SU-DHL-6 (cell line): ENCODE data around the gene NME8.

Source experiments
- H2AFZ ChIP-seq: fragments of 200-600 bp; sonication (generic); 2 replicates; pipeline ENCODE4 v1.6.1; 2014; ENCODE audit warnings: low read depth, mild to moderate bottlenecking, moderate library complexity, mixed read lengths, antibody characterized with exemption, low read length; ENCODE audit not compliant: severe bottlenecking
- H3F3A ChIP-seq: fragments of 200-600 bp; shearing (Covaris generic); 2 replicates; pipeline ENCODE4 v1.6.0; 2016; ENCODE audit warnings: antibody characterized with exemption, mild to moderate bottlenecking; ENCODE audit not compliant: insufficient read depth
- H3K27ac ChIP-seq: fragments of 200-600 bp; sonication (generic); 2 replicates; pipeline ENCODE4 v1.5.1; 2016; ENCODE audit warnings: low read depth, mild to moderate bottlenecking, low read length, moderate library complexity, mixed read lengths
- H3K27me3 ChIP-seq: fragments of 200-600 bp; sonication (generic), shearing (Covaris generic); 2 replicates; pipeline ENCODE4 v1.6.0; 2014; ENCODE audit warnings: mild to moderate bottlenecking, low read length
- H3K36me3 ChIP-seq: fragments of 200-600 bp; sonication (generic); 2 replicates; pipeline ENCODE4 v1.6.1; 2014; ENCODE audit warnings: mild to moderate bottlenecking, low read length, mixed read lengths
- H3K4me2 ChIP-seq: fragments of 300-600, 200-600 bp; shearing (Covaris generic), sonication (generic); 2 replicates; pipeline ENCODE4 v1.6.0; 2014; ENCODE audit warnings: low read length, low read depth, mild to moderate bottlenecking; ENCODE audit not compliant: poor library complexity, severe bottlenecking
- H3K4me3 ChIP-seq: fragments of 200-600 bp; sonication (generic); 2 replicates; pipeline ENCODE4 v1.5.1; 2014; ENCODE audit warnings: antibody characterized with exemption, low read length, mild to moderate bottlenecking, mixed read lengths; ENCODE audit not compliant: insufficient read depth, poor library complexity, severe bottlenecking
- H3K79me2 ChIP-seq: fragments of 200-600 bp; sonication (generic); 2 replicates; pipeline ENCODE4 v1.6.1; 2014; ENCODE audit warnings: mild to moderate bottlenecking, low read length, moderate library complexity; ENCODE audit not compliant: insufficient read depth
- H3K9ac ChIP-seq: fragments of 200-600 bp; sonication (generic); 2 replicates; pipeline ENCODE4 v1.7.0; 2014; ENCODE audit warnings: mild to moderate bottlenecking, low read length
- H3K9me2 ChIP-seq: fragments of 200-600 bp; sonication (generic); replicated peaks from 2 replicates; pipeline ENCODE4 v1.6.1; 2014; ENCODE audit warnings: low read length; ENCODE audit not compliant: insufficient read depth
- H3K9me3 ChIP-seq: fragments of 200-600 bp; sonication (generic); 2 replicates; pipeline ENCODE4 v1.6.1; 2014; ENCODE audit warnings: low read length, mixed read lengths; ENCODE audit not compliant: insufficient read depth
- H4K20me1 ChIP-seq: fragments of 200-600 bp; sonication (generic); 2 replicates; pipeline ENCODE4 v1.6.1; 2014; ENCODE audit warnings: low read depth, mild to moderate bottlenecking, antibody characterized with exemption, low read length, moderate library complexity, mixed read lengths
- EZH2phosphoT487 ChIP-seq: fragments of 200-600 bp; sonication (generic), shearing (Covaris generic); conservative IDR thresholded peaks from 2 replicates; pipeline ENCODE4 v1.6.1; 2018; ENCODE audit warnings: mild to moderate bottlenecking, antibody characterized with exemption, low read length, moderate library complexity, mixed read lengths
- TF ChIP-seq, protein P1 (sequence below): fragments of 200-600 bp; sonication (generic); IDR thresholded peaks from one replicate; pipeline ENCODE4 v1.5.1; 2017; ENCODE audit warnings: antibody characterized with exemption, mild to moderate bottlenecking, low read length, moderate library complexity; ENCODE audit not compliant: insufficient read depth, poor library complexity, severe bottlenecking

The NME8 gene

DNA sequence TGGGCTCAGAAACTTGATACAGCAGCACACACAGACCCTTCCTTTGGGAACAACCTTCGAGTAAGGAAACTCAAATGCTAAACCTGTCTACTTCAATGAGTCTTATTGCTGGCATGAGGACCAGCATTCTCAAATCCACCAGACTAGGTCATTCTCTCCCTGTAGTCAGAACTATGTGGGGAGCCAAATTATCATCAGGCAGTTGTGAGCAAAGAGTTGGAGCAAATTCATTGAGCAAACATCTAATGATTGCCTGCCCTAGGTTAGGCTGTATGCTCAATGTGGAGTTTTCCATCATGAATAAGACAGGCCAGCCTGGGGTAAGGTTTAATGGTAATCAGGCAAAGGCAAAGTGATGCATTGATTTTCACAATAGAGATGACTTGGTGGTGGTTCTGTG, 75.6 kb downstream of the NME8 start:
- no peak for TF ChIP-seq EZH2phosphoT487
- TF ChIP-seq, protein P1, sequence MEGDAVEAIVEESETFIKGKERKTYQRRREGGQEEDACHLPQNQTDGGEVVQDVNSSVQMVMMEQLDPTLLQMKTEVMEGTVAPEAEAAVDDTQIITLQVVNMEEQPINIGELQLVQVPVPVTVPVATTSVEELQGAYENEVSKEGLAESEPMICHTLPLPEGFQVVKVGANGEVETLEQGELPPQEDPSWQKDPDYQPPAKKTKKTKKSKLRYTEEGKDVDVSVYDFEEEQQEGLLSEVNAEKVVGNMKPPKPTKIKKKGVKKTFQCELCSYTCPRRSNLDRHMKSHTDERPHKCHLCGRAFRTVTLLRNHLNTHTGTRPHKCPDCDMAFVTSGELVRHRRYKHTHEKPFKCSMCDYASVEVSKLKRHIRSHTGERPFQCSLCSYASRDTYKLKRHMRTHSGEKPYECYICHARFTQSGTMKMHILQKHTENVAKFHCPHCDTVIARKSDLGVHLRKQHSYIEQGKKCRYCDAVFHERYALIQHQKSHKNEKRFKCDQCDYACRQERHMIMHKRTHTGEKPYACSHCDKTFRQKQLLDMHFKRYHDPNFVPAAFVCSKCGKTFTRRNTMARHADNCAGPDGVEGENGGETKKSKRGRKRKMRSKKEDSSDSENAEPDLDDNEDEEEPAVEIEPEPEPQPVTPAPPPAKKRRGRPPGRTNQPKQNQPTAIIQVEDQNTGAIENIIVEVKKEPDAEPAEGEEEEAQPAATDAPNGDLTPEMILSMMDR = no peak
- no peaks in the 10 kb centered on the region for H3K9me3 ChIP-seq
- H3K4me2 ChIP-seq = no peak overlapping the region
- H3K4me3 ChIP-seq = no peak overlapping the region
- no peaks in the 10 kb centered on the region for H3K9me2 ChIP-seq
- H3K9ac ChIP-seq = no peak overlapping the region
- no peaks in the 10 kb centered on the region for H3K27me3 ChIP-seq
- no peaks in the 10 kb centered on the region for H3F3A ChIP-seq
- no peaks in the 10 kb centered on the region for H3K79me2 ChIP-seq
- no peak overlapping the region for H3K27ac ChIP-seq
- H3K36me3 ChIP-seq = no peaks in the 10 kb centered on the region
- H4K20me1 ChIP-seq = no peaks in the 10 kb centered on the region
- no peak overlapping the region for H2AFZ ChIP-seq

DNA sequence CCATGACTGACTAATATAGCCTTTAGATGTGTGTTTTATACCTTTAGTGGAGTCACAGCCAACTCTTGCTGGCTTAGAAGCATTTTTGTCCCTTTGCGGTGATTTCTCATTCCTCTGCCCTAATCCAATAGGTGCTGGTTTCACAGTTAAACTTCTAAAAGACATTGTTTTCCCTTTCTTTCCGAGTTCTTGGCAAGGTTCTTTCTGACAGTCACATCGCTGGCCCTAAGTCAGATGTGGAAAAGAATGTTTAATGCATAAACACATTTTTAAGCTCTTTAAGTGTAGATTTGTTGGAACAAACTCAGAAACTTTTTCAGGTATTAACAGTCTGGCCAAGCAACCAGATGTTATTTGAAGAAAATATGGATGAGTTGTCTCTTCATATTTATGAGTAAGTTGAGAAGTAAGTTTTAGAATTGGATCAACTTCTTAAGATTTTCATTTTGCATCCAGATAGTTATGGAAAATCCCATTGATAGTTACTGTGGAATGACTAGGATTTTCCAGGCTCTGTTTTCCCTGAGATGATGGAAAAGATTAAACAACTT, 76.2 kb downstream of the NME8 start:
- Histone ChIP-seq H3K9me2 (no peaks in the 10 kb centered on the region), H3K9ac (no peak overlapping the region), H3K79me2 (no peaks in the 10 kb centered on the region), H3K4me3 (no peak overlapping the region), H4K20me1 (no peaks in the 10 kb centered on the region), H3K27ac (no peak overlapping the region), H2AFZ (no peak overlapping the region), H3K4me2 (no peak overlapping the region), H3K27me3 (no peaks in the 10 kb centered on the region), H3F3A (no peaks in the 10 kb centered on the region), H3K36me3 (no peaks in the 10 kb centered on the region), H3K9me3 (no peaks in the 10 kb centered on the region)
- TF ChIP-seq, protein P1 = no peak
- TF ChIP-seq EZH2phosphoT487 = no peak

- no peaks in the 10 kb centered on the region for H3K9me2 ChIP-seq
- no peaks in the 10 kb centered on the region for H3K79me2 ChIP-seq
- no peak overlapping the region for H2AFZ ChIP-seq
- H3F3A ChIP-seq = no peaks in the 10 kb centered on the region
- H3K4me2 ChIP-seq = no peak overlapping the region
- no peak overlapping the region for H3K27ac ChIP-seq
- H3K27me3 ChIP-seq = no peaks in the 10 kb centered on the region
- TF ChIP-seq, protein P1 = no peak
- no peak for TF ChIP-seq EZH2phosphoT487
- no peaks in the 10 kb centered on the region for H3K36me3 ChIP-seq
- no peak overlapping the region for H3K4me3 ChIP-seq
- no peaks in the 10 kb centered on the region for H4K20me1 ChIP-seq
- H3K9ac ChIP-seq = no peak overlapping the region
- no peaks in the 10 kb centered on the region for H3K9me3 ChIP-seq
These were observed 77.2 kb downstream of the NME8 start for GRCh38 chr7:37925620-37926019.
